DMS53 treated with DMSO at 0.1 percent for 48 hours (cell line): ENCODE measurements around the gene DIAPH2.

Experiments
- DNase-seq: peaks from one replicate; lab custom pipeline; 2025; ENCODE audit not compliant: unreplicated experiment; lab: John Stamatoyannopoulos, UW

DIAPH2 gene

GRCh38 chrX:97158269-97158668, 473.6 kb downstream of the DIAPH2 start:
- peak; percentile 68 for DNase-seq

- no peak for DNase-seq
Measured at GRCh38 chrX:97159916-97160800, 475.5 kb downstream of the DIAPH2 start.

GRCh38 chrX:97167333-97167732, 482.7 kb downstream of the DIAPH2 start:
- DNase-seq = no peak

DNA sequence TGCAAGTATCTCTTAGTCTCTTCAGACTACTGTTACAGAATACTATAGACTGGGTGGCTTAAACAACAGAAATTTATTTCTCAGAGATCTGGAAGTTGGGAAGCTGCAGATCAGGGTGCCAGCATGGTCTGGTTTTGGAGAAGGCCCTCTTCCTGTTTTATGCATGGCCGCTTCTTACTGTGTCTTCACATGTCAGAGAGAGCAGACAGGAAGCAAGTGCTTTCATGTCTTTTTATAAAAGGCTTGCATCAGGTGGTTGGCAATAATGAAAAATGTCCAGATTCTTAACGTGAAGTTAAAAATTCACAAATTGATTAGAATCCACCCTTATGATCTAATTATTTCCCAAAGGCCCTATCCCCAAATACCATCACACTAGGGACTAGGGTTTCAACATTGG, 484.0 kb downstream of the DIAPH2 start:
- DNase-seq = no peak

DNA sequence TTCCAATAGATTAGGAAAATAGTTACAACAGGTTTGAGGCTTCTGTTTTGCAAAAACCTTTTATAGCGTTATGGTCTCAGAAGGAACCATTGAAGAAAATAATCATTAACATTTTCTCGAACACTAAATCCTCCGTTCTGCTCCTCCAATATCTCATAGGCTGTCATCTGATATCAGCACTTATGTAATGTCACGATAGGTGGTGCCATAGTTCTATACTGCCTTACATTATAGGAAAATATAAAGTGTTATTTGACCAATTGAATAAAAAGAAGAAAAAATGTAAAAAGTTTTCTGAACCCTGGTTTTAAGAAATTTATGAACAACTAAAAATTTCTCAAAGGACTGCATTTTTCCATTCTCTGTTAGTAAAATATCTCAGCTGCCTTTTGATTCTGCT, 490.5 kb downstream of the DIAPH2 start:
- no peak for DNase-seq

- no peak for DNase-seq
Measured at GRCh38 chrX:97189668-97190067, 505.0 kb downstream of the DIAPH2 start.

DNA sequence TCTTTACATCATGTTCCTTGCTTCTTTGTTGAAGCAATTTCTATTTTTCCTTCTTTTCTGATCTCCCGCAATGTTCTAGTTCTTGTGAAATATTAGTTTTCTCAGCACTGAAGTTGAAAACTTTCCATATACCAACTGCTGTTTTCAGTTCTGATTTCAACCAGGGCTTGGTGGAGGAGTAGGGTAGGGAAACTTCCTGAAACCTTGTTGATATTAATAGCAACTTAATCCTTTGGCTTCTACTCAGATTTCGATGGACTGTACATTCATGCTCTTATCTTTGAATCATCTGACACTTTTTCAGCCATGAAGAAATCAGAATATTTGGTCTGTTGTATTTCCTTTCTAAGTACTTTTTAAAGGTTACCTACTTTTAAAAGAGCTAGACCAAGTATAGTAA, 514.9 kb downstream of the DIAPH2 start:
- no peak for DNase-seq

DNA sequence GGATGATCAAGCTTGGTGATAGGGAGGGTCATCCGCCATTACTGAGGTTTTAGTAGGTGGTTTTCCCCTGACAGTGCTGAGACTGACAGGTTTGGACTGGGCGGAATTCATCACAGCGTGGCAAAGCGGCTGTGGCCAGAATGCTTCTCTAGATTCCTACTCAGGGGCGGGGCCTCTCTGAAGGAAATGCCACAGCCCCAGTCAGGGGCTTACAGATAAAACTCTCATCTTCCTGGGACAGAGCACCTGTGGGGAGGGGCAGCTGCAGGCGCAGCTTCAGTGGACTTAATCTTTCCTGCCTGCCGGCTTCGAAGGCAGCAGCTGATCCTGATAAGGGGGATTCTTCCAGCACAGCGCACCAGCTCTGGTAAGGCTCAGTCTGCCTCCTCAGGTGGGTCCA, 515.8 kb downstream of the DIAPH2 start:
- no peak for DNase-seq

DNA sequence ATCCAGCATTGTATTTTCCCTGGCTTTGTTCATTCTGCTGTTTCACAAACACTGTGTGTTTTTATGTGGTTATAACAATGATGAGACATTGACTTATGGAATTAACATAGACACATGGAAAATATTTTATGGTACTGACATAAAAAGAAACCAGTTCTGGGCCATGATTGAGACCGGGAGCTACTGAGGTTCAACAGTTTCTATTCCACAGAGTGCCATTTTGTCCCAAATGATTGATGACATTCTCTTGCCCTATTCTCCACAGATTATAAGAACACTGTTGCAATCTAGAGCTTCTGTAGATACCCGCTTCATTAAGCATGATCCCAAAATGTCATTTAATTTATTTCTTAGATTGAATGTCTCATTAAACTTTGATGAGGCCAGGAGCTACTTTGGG, 525.9 kb downstream of the DIAPH2 start:
- DNase-seq = no peak

DNA sequence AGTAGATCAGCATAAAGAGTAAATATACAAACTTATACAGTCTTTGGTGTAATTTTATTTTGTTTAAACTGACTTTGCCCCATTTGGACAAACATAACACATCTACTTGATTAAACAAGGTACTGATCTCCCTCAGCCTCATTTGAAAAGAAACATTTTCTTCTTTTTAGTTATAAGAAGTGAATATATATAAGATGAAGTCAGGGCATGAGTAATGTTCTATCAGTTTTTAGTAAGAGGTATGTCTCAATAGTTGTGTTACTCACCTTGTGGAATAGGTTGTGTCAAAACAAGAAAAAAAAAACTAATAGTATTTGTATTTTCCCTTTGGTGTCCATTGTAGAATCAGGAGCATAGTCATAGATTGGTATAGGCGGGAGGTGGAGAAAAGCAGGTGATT, 526.4 kb downstream of the DIAPH2 start:
- DNase-seq = no peak

DNA sequence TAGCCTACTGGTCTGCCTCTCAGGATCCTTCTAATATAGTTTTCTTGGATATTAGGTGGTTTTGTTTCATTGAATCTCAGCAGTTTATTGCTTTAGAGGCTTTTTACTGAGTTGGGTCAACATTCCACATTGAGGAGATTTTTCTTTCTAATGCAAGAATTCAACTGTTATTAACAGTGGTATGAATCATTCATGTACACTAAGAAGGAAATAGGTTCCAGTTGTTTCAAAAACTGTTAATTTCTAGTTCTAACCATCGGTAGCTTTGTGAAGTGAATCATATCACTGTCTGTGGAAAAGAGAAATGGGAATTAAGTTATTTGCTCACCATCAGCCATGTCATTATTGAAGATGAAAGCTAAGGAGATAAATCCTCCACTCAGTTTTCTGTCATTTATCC, 530.5 kb downstream of the DIAPH2 start:
- DNase-seq = no peak

DNA sequence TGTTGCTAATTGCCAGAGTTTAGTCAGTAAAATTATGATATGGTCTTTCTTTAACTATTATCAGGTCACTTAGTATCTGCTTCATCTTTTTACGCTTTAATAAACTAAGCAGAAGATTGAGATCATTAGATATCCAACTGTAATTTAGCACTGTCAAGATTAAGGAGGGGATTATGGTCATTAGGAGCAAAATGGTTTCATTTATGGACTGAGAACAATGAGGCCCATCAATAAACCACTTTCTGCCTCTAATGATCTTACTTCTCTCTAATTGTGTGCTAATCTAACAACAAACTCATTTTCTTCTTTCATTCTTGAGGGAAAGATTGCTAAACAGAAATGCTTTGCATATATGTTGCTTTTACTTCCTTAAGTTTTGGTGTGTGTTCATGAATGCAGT, 539.5 kb downstream of the DIAPH2 start:
- no peak for DNase-seq

GRCh38 chrX:97229318-97229717, 544.7 kb downstream of the DIAPH2 start:
- no peak for DNase-seq

- DNase-seq = no peak
Measured at GRCh38 chrX:97230948-97231347, 546.3 kb downstream of the DIAPH2 start.

DNA sequence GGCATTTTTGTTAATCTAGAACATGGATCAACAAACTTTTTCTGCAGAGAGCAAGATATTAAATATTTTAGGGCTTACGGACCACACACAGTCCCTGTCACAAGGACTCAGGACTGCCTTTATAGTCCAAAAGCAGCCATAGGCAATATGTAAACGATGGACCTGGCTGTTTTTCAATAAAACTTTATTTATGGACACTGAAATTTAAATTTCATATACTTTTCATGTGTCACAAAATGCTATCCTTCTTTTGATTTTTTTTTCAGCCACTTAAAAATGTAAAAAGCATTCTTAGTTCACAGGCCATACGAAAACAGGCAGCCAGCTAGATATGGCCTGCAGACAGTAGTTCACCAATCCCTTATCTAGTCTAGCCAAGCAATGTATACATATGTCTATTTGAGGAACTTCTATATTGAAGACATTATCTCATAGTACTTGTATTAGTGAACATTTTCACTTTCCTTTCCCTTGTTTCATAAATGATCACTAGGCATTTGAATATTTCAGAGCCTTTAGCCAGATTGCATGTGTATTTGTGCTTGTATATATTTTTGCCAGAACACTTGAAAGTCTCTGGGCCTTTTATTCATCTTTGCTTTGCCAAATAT, 549.9 kb downstream of the DIAPH2 start:
- no peak for DNase-seq

- no peak for DNase-seq
Measured at GRCh38 chrX:97238632-97239031, 554.0 kb downstream of the DIAPH2 start.

DNA sequence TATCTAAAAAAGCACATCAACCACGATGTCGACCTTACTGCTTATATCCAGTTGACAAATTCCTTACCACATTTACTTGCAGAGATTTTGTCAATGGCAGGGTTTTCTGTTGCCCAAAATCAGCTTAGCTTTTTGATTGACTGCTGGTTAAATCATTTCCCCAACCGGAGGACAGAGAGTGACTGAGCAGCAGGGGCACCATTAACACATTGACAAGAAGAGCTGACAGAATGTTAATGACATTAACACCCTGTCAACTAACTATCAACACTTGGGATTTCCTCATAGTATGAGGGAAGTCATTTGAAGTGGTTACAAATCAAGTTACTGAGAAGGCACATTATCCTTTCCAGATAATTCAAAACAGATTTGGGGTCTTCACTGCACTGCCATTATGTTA, 567.5 kb downstream of the DIAPH2 start:
- DNase-seq = no peak

DNA sequence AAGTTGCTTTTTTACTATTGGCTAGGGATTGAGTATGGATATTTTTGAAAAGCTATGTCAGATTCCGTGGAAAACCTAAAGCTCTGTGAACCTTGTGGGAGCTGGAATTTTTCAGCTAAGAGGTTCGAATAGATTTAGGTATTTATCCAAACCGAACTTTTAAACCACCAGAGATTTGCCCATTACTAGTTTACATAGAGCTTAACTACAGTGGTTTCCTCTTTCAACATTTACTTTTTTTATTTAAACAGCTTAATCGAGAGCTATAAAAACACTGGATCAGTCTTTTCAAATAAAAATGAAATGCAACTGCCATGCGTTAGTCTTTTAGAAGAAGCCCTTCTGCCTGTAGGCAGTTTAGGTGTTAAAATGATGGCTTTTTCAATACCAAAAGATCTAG, 576.0 kb downstream of the DIAPH2 start:
- peak; percentile 26 for DNase-seq

GRCh38 chrX:97266406-97267121, 581.9 kb downstream of the DIAPH2 start:
- no peak for DNase-seq

DNA sequence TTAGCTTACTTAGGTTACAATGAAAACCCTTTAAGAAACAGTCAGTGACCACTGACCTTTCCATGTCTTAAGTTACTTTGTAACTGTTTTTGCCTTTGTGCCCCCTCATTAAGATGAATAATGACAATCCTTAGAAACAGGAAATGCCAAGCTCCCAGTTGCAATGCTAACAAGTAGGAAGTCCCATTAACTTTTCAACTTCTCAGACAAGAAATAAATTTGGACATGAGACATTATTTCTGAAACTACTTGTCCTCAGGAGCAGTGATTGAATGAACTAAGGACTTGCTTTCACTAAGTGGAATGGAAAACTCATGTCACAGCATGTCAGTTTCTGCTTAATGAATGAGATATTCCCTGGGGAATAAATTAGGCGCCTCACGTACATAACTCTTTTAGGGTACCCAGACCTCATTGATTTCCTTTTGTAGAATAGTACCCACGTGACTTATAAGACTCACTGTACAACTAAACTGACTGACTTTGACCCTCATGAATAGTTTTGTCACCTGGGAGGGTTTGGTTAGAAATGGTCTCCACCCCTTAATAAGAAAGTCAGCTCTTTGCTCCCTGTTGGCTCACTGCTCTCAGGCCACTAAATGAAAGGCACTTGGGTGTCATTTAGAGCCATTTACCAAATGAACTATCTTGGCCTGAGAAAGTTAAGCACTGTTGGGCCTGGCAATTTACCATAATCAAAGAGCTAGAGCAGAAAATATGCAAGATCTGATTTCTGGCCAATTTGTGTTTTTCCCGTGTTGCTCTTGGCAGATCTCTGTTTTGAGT, 582.9 kb downstream of the DIAPH2 start:
- no peak for DNase-seq

DNA sequence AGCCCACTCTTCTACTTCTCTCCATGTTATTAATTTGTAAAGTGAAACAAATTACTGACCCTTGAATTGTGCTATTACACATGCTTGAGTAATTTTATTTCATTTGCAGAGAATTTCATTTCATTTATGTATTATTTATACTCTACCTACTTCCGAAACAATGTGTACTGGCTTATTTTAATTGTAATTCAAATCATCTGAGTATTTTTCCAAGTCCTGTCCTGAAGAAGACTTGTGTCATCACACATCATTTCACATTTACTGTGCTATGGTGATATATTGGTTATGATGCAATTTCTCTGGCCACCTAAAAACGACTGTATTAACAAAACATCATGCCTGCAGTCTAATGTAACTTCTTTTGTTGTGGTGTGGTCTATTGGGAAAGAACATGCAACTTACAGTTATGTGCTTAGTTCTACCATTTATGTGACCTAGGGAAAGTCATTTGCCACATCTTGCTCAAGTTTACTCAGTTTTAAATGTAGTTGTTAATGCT, 583.6 kb downstream of the DIAPH2 start:
- DNase-seq = no peak
